ENCODE results near the gene ZNF710.

GRCh38 chr15:90124507-90124906 lies 123.4 kb downstream of the ZNF710 start:
- TF ChIP-seq CTCF (IDR thresholded peaks at IDR 0.05; ENCODE audit: insufficient read depth, low read length) (no peak), POLR2AphosphoS5 (IDR thresholded peaks at IDR 0.05; ENCODE audit: low read depth) (no peak), GABPA (IDR thresholded peaks at IDR 0.05; ENCODE audit: low read depth) (no peak), REST (IDR thresholded peaks at IDR 0.05; ENCODE audit: insufficient replicate concordance, low read depth) (no peak)

All from HL-60 (cell line).